ENCODE data around the gene CCT5.

DNA sequence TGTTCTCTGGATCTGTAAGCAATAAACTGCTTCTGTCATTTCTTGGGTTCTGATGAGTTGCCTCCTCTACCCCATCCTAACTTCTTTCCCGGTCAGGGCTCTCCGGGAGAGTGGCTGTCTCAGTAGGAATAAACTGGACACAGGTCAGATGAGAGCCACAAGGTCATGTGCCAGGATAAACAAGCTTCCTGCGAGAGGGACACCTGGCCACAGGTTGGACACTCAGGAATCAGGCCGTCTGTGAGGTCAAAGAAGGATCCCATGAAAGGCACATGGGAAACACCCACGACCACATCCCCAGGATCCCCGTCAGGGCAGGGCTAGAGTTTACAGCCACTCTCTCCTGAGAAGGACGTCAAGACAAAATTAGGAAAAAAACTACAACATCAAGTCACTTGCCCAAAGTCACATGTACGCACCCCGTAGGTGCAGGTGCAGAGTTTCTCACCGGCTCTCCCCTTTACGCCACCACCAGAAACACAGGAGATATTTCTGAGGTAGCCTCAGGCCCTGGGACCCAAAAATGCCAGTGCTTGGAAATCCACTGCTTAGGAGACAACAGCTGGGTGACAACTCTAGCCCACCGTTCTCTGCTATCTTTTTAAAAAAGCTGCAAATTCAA lies 28.7 kb downstream of the CCT5 start:
- TF ChIP-seq RCOR1 (IDR thresholded peaks at IDR 0.05; ENCODE audit: low read length) = no peak
- TF ChIP-seq, protein P1, sequence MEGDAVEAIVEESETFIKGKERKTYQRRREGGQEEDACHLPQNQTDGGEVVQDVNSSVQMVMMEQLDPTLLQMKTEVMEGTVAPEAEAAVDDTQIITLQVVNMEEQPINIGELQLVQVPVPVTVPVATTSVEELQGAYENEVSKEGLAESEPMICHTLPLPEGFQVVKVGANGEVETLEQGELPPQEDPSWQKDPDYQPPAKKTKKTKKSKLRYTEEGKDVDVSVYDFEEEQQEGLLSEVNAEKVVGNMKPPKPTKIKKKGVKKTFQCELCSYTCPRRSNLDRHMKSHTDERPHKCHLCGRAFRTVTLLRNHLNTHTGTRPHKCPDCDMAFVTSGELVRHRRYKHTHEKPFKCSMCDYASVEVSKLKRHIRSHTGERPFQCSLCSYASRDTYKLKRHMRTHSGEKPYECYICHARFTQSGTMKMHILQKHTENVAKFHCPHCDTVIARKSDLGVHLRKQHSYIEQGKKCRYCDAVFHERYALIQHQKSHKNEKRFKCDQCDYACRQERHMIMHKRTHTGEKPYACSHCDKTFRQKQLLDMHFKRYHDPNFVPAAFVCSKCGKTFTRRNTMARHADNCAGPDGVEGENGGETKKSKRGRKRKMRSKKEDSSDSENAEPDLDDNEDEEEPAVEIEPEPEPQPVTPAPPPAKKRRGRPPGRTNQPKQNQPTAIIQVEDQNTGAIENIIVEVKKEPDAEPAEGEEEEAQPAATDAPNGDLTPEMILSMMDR (IDR thresholded peaks at IDR 0.05) = no peak
- TF ChIP-seq NRF1 (IDR thresholded peaks at IDR 0.05; ENCODE audit: low read depth, low read length) = no peak
- no peak for TF ChIP-seq YY1 (IDR thresholded peaks at IDR 0.05; ENCODE audit: low read depth)
- TF ChIP-seq, protein P2, sequence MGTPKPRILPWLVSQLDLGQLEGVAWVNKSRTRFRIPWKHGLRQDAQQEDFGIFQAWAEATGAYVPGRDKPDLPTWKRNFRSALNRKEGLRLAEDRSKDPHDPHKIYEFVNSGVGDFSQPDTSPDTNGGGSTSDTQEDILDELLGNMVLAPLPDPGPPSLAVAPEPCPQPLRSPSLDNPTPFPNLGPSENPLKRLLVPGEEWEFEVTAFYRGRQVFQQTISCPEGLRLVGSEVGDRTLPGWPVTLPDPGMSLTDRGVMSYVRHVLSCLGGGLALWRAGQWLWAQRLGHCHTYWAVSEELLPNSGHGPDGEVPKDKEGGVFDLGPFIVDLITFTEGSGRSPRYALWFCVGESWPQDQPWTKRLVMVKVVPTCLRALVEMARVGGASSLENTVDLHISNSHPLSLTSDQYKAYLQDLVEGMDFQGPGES (IDR thresholded peaks at IDR 0.05; ENCODE audit: low read depth, low read length) = no peak
- TF ChIP-seq EP300 (IDR thresholded peaks at IDR 0.05; ENCODE audit: borderline replicate concordance in 1 of 2, low read depth in 1 of 2, low read length in 1 of 2) = no peak
